Heart left ventricle (tissue), 16 donors: ENCODE results near the gene CDC20B. TPM values are rescaled to one million over a fixed set of nuclear protein-coding genes. Genes with fewer than 3 reads are reported as not detected.
"Not testable (repeated sequence)": the region's sequence is repeated elsewhere in the genome, so short reads cannot be mapped to it uniquely, and the experiment has no call there.

ENCODE experiments used
- ATAC-seq, 4 donors: fragments of 200-7000 bp; cut with Tn5 transposase; one replicate each; pipeline ENCODE4 v1.9.1; 2020 to 2022; ENCODE audit warnings: moderate library complexity in 4 of 4, mild to moderate bottlenecking in 3 of 4, moderate number of reproducible peaks in 1 of 4
- DNase-seq, 5 donors: peaks; one replicate each; pipeline ENCODE4 v3.0.0-alpha.2; 2020
- H3K27ac ChIP-seq, 12 donors: fragments of 200-600 bp; sonication (generic) in 4 of 12; one replicate each; pipeline versions ENCODE4 v1.5.0 to v1.8.0; 2016 to 2022; ENCODE audit warnings: mild to moderate bottlenecking in 2 of 12
- H3K27me3 ChIP-seq, 9 donors: fragments of 200-600 bp; sonication (generic) in 2 of 9; one replicate each; pipeline versions ENCODE4 v1.5.1 to v1.8.0; 2016 to 2022; ENCODE audit warnings: mild to moderate bottlenecking in 3 of 9
- H3K36me3 ChIP-seq, 9 donors: fragments of 200-600 bp; sonication (generic) in 2 of 9; one replicate each; pipeline versions ENCODE4 v1.5.0 to v1.8.0; 2018 to 2022; ENCODE audit warnings: mild to moderate bottlenecking in 2 of 9
- H3K4me1 ChIP-seq, 12 donors: fragments of 200-600 bp; sonication (generic) in 4 of 12; one replicate each; pipeline versions ENCODE4 v1.5.0 to v1.8.0; 2016 to 2022; ENCODE audit warnings: mild to moderate bottlenecking in 3 of 12
- H3K4me3 ChIP-seq, 12 donors: fragments of 200-600 bp; sonication (generic) in 4 of 12; one replicate each; pipeline versions ENCODE4 v1.5.0 to v1.8.0; 2017 to 2022; ENCODE audit warnings: mild to moderate bottlenecking in 9 of 12, moderate library complexity in 4 of 12
- H3K9me3 ChIP-seq, 12 donors: fragments of 200-600 bp; sonication (generic) in 4 of 12; one replicate each; pipeline versions ENCODE4 v1.5.0 to v1.8.0; 2016 to 2022; ENCODE audit warnings: mild to moderate bottlenecking in 1 of 12
- POLR2A ChIP-seq, 2 donors: fragments of 450-650 bp; IDR thresholded peaks; one replicate each; pipeline ENCODE4 v1.6.1; 2017; ENCODE audit warnings: antibody characterized with exemption in 2 of 2, mild to moderate bottlenecking in 2 of 2, moderate library complexity in 2 of 2
- WGBS, 4 donors: extraction: QIAGEN DNeasy Blood & Tissue Kit in 2 of 4; methylation state at CpG; one replicate each; pipeline versions ENCODE4 v1.1.5 to v1.1.7; 2013 to 2018; 5-methylcytosine and 5-hydroxymethylcytosine counted together
- intact Hi-C, 10 donors: fragments of 100-400 bp; cut with DNase I; formaldehyde crosslinking; loops; one replicate each; pipeline versions ENCODE4 v1.11.1 to v1.14.2; 2022
- polyA plus RNA-seq, 2 donors: library from polyadenylated mRNA; stranded (reverse); fragments of 200-250 nt; gene quantifications; one replicate each; pipeline ENCODE4 v1.2.3, GENCODE V29; 2013
- total RNA-seq, 9 donors: library from RNA; depleted of rRNA in 2 of 9; stranded (reverse); fragments of >200 nt in 2 of 9; fragmentation: NEBNext Ultra II Directional in 3 of 9; extraction: Animal tissue kit (Norgen Biotek cat#: 25700) in 3 of 9; gene quantifications; one replicate each; pipeline versions ENCODE4 v1.1.0 to v1.2.4, GENCODE V29; 2016 to 2023
- TF ChIP-seq, protein P1 (sequence below), 12 donors: fragments of 200-600 bp; sonication (generic) in 4 of 12; IDR thresholded peaks; one replicate each; pipeline versions ENCODE4 v1.5.0 to v1.8.0; 2018 to 2022; ENCODE audit warnings: antibody characterized with exemption in 12 of 12, mild to moderate bottlenecking in 5 of 12
- donor health status: ischemic (EF 13 %, LVEDD 7.1; RV severe dilation, severe dysfunction).
- donor health status: healthy with polysubstance abuse.
- donor health status: DM: no; HTN: yes; CAD: no.
- donor health status: DM: no; HTN: no; CAD: no.
- donor health status: ischemic (EF 25% LVEDD 6.9; RV normal size, moderate dysfunction).
- donor health status: ischemic (EF 25% LVEDD 5.7; RV mildly dilated, moderate dysfunction).
- donor health status: healthy.
- donor health status: DM: yes; HTN: yes; CAD: no.
- donor health status: ischemic (EF 35%, LVEDD 5.7; RV mildly dilated, moderate dysfunction).
- donor health status: nonischemic (EF 11% LVEDD 7.7; RV severe dilation, severe dysfunction).
- donor health status: DM: yes; HTN: yes; CAD: no.
- donor health status: PGD.
- donor health status: ischemic (EF 29% LVEDD 5.4; RV normal size, mild dysfunction).
- donor health status: nonischemic (EF 23%, LVEDD 6.1; RV moderate dilation, normal function).

CDC20B gene
- total and polyA plus RNA-seq, 11 donors: not detected

DNA sequence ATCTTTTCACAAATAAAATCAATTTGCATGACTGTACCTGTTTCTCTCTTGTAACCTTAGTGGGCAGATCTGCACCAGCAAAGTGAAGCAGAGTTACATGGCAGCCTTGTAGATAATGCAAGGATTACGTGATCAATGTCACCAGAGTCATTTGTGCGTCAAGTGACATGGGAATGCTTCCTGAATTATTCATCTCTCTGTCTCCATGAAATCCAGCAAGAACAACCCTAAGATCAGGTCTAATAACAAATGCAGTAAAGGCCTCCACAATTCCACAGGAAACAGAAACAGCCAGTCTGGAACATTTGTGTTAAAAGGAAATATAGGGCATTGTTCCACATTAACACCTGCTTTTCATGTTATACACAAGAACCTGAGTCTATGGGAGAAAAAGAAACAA is 62.8 kb downstream of the CDC20B start:
- intact Hi-C loops: no loop called here
- Histone ChIP-seq H3K27ac (no peak overlapping the region), H3K4me1 (no peaks in the 10 kb centered on the region), H3K9me3 (no peaks in the 10 kb centered on the region), H3K4me3 (no peak overlapping the region), H3K27me3 (peaks cover 0 to 9% (median 0%) of the 10 kb centered on the region in 9 donors), H3K36me3 (no peaks in the 10 kb centered on the region)
- WGBS, 4 donors: 68 to 88% (median 75%) methylated on average over 2 of the region's 2 CpGs
- no peak for DNase-seq
- no peak for TF ChIP-seq POLR2A (IDR thresholded peaks at IDR 0.05)
- TF ChIP-seq, protein P1, sequence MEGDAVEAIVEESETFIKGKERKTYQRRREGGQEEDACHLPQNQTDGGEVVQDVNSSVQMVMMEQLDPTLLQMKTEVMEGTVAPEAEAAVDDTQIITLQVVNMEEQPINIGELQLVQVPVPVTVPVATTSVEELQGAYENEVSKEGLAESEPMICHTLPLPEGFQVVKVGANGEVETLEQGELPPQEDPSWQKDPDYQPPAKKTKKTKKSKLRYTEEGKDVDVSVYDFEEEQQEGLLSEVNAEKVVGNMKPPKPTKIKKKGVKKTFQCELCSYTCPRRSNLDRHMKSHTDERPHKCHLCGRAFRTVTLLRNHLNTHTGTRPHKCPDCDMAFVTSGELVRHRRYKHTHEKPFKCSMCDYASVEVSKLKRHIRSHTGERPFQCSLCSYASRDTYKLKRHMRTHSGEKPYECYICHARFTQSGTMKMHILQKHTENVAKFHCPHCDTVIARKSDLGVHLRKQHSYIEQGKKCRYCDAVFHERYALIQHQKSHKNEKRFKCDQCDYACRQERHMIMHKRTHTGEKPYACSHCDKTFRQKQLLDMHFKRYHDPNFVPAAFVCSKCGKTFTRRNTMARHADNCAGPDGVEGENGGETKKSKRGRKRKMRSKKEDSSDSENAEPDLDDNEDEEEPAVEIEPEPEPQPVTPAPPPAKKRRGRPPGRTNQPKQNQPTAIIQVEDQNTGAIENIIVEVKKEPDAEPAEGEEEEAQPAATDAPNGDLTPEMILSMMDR (IDR thresholded peaks at IDR 0.05): no peak
- no peak for ATAC-seq

DNA sequence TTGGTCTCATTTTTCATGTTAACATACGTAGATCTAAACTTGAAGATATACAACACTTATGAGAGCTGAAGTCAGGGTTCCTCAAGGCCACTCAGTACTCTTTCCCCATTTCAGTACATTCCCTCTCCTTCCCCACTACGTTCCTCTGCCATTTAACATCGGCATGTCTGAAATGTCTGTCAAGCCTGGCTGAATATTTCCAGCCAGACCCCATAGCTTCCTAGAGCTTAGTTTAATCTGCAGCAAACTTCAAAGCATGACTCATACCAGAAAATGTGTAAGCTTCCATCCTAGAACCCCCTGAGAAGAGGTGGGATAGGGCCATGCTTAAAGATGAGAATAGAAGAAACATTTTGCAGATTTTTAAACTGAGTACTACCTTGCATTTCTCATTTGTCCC is 64.3 kb downstream of the CDC20B start:
- Histone ChIP-seq H3K36me3 (no peaks in the 10 kb centered on the region), H3K27ac (no peak overlapping the region), H3K4me1 (no peaks in the 10 kb centered on the region), H3K27me3 (peaks cover 0 to 9% (median 0%) of the 10 kb centered on the region in 9 donors), H3K4me3 (no peak overlapping the region), H3K9me3 (no peaks in the 10 kb centered on the region)
- DNase-seq (no peak), ATAC-seq (no peak)
- TF ChIP-seq, protein P1 (IDR thresholded peaks at IDR 0.05): no peak
- TF ChIP-seq POLR2A (IDR thresholded peaks at IDR 0.05): no peak
- 68 to 76% (median 69%) methylated on average over 3 of the region's 3 CpGs for WGBS, 4 donors
- intact Hi-C loops: no loop called here

DNA sequence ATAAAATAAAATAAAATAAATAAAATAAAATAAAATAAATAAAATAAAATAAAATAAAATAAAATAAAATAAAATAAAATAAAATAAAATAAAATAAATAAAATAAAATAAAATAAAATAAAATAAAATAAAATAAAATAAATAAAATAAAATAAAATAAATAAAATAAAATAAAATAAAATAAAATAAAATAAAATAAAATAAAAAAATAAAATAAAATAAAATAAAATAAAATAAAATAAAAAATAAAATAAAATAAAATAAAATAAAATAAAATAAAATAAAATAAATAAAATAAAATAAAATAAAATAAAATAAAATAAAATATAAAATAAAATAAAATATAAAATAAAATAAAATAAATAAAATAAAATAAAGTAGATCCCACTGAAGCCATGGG is 67.0 kb downstream of the CDC20B start:
- intact Hi-C loops, H3K9me3 ChIP-seq, H3K27me3 ChIP-seq, H3K27ac ChIP-seq, DNase-seq, ATAC-seq, H3K4me1 ChIP-seq, H3K4me3 ChIP-seq, H3K36me3 ChIP-seq: not testable (repeated sequence)

DNA sequence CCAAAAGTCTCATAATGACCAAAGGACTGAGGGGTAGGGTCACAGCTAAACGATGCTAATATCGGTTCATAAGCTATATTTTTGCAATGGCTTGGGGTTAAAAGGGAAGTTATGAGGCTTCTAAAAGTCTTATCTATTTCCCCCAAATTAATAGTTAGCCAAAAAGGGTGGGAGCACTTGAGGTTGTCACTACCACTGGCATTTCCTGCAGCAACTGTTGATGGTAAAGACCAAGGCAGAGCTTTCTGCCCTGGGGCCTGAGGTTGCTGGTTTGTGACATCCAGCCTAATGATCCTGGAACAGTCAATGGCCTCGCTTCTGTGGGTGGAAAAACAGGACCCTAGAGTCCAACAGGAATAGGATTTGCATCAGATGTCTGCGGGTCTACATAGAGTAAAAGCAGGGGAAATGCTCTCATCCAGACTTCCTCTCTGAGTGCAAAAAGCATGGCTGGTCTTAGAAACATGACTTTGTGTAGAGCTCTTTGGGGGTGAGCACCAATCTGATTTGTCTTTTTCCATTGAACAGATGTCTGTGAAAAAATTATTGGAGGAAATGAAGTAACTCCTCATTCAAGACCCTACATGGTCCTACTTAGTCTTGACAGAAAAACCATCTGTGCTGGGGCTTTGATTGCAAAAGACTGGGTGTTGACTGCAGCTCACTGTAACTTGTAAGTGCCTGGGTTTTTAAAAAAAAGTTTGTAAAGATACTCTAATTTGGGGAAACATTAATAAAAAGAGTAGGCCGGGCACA is 67.9 kb downstream of the CDC20B start:
- TF ChIP-seq POLR2A (IDR thresholded peaks at IDR 0.05): no peak
- TF ChIP-seq, protein P1 (IDR thresholded peaks at IDR 0.05): no peak
- Histone ChIP-seq H3K27me3 (peaks cover 0 to 9% (median 0%) of the 10 kb centered on the region in 9 donors), H3K9me3 (peaks cover 0 to 6% (median 0%) of the 10 kb centered on the region in 12 donors), H3K27ac (peak overlapping the region in 1 of 12 donors; percentile 56), H3K4me1 (peaks cover 0 to 5% (median 0%) of the 10 kb centered on the region in 12 donors), H3K36me3 (no peaks in the 10 kb centered on the region), H3K4me3 (peak overlapping the region in 1 of 12 donors; percentile 51)
- no peak for DNase-seq
- no peak for ATAC-seq
- 79 to 89% (median 81%) methylated on average over 5 of the region's 5 CpGs for WGBS, 4 donors
- intact Hi-C loops: no loop called here
